Stomach (tissue), 4 donors: ENCODE measurements around the gene DMRT2.

Source experiments
- CTCF ChIP-seq, 7 experiments: fragments of 450-650 bp in 4 of 7; fragments of 200-600 bp in 3 of 7; sonication (generic) in 3 of 7; IDR thresholded peaks; one replicate each; pipeline ENCODE4 v1.5.1; 2016 to 2019; ENCODE audit warnings: antibody characterized with exemption in 7 of 7, control low read depth in 2 of 7, mild to moderate bottlenecking in 1 of 7
- POLR2A ChIP-seq, 4 donors: fragments of 450-650 bp; IDR thresholded peaks; one replicate each; pipeline ENCODE4 v1.6.1; 2016; ENCODE audit warnings: antibody characterized with exemption in 4 of 4, control low read depth in 2 of 4, mild to moderate bottlenecking in 1 of 4, moderate library complexity in 1 of 4
- POLR2AphosphoS5 ChIP-seq, 3 donors: sonication (generic); formaldehyde crosslinking; IDR thresholded peaks; one replicate each; pipeline ENCODE4 v1.6.1; 2016; ENCODE audit warnings: antibody characterized with exemption in 3 of 3

DNA sequence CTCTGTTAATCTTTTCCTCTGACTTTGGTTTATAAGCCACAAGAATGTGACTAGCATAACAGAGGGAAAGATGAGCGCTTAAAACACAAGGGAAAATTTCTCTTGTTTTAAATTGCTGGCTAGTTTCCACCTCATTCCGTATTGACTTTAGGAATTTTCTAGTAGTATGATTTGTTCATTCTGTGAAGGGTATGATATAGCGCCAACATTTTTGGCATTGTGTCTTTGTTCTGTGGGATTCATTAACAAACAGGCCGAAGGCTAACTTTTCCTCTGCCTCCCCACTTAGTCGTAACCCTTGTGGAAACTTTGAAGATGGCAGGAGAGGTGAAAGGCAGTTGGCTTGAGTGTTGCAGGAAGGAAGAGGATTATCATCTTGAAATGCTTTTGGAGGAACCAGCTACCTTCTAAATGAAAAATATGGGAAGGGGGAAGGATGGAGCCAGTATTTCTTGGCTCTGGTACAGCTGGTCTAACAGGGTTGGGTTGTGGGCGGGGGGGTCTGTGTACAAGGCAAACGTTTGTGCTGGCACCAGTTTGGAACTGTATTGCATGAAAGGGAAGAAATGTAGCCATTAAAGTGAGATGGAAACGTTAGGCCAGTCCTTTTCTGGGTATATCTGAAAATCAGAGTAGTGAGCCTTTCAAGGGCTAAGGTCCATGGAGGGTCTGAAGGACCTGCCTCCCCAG lies 21.5 kb upstream of the DMRT2 start:
- TF ChIP-seq CTCF (IDR thresholded peaks at IDR 0.05): no peak
- TF ChIP-seq POLR2A (IDR thresholded peaks at IDR 0.05): no peak
- no peak for TF ChIP-seq POLR2AphosphoS5 (IDR thresholded peaks at IDR 0.05)
